ENCODE results near the gene TBC1D17. TPM values are rescaled to one million over a fixed set of nuclear protein-coding genes. Genes with fewer than 3 reads are reported as not detected.
A peak's percentile ranks its signal among the peaks of the same experiment; 100 is the strongest.

The TBC1D17 gene
- total RNA-seq, 1 experiment from 2014 or later, result 62.3 TPM

DNA sequence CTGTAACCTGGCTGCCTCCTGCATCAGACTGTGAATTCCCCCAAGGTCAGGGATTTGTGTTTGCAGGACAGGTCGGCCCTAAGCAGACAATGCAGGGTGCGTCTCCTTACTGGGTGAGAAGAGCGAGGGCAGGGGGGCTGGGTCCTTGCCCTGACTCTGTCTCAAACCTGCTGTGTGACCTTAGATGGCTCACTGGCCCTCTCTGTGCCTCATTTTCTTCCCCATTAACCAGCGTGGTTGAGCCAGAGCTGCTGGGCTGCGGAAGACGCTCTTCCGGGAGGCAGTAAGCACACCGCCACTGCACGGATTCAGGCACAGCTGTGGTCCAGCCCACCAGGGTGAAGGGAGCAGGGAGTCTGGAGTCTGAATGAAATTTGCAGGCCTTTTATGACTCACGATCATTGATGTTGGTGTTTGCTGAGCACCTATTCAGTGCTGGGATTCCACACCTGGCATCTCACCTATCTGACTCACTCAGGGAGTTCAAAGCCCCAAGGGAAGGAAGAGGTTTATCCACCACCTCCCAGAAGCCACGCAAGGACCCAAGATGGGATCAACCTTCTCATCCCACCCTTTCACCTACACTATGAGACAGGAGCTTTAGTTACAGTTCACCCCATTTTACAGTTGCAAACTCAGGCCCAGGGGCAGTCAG, 2.9 kb upstream of the TBC1D17 start:
- CTCF ChIA-PET, result no interaction called here
- no peak overlapping the region for H3K27ac ChIP-seq

DNA sequence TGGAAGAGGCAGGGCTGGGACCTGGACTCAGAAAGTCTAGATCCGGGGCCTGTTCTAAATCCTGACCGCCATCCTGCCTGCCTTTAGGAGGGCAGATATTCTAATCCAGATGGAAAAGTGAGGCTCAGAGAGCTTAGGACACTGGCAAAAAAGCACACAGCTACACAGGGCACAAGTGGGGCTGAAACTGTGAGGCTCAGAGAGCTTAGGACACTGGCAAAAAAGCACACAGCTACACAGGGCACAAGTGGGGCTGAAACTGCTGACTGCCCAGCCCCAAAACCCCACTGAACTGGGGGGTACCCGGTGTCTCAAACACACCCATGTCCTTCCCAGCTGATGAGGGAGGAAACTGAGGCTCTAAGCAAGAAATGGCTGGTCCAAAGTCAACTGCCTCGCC, 2.3 kb upstream of the TBC1D17 start:
- no peak for DNase-seq
- Histone ChIP-seq H3K9me3 (ENCODE audit: insufficient read depth, low read depth) (no peaks in the 10 kb centered on the region), H3K4me1 (replicated peaks; ENCODE audit: insufficient read depth) (peaks cover 29% of the 10 kb centered on the region), H3K9me2 (ENCODE audit: insufficient read depth) (no peaks in the 10 kb centered on the region), H3K27me3 (ENCODE audit: insufficient read depth, low read depth) (no peaks in the 10 kb centered on the region), H3K36me3 (ENCODE audit: low read depth) (0 out of 2 replicates have a peak, but pooled peaks cover 10% of the 10 kb centered on the region), H3K4me2 (peak overlapping the region; percentile 95), H2AFZ (no peak overlapping the region), H3K27ac (peak overlapping the region; percentile 92), H3F3A (ENCODE audit: insufficient read depth, low read depth) (peaks cover 29% of the 10 kb centered on the region; the same call in 1 of the 2 replicates), H3K4me3 (peak overlapping the region; percentile 79), H3K79me2 (ENCODE audit: low read depth) (peaks cover 52% of the 10 kb centered on the region), H4K20me1 (ENCODE audit: insufficient read depth) (peaks cover 31% of the 10 kb centered on the region)
- POLR2A ChIA-PET (ENCODE audit: unreplicated experiment), result no interaction called here
- TF ChIP-seq EZH2 (IDR thresholded peaks at IDR 0.05; ENCODE audit: low read depth), result no peak
- TF ChIP-seq, protein P1, sequence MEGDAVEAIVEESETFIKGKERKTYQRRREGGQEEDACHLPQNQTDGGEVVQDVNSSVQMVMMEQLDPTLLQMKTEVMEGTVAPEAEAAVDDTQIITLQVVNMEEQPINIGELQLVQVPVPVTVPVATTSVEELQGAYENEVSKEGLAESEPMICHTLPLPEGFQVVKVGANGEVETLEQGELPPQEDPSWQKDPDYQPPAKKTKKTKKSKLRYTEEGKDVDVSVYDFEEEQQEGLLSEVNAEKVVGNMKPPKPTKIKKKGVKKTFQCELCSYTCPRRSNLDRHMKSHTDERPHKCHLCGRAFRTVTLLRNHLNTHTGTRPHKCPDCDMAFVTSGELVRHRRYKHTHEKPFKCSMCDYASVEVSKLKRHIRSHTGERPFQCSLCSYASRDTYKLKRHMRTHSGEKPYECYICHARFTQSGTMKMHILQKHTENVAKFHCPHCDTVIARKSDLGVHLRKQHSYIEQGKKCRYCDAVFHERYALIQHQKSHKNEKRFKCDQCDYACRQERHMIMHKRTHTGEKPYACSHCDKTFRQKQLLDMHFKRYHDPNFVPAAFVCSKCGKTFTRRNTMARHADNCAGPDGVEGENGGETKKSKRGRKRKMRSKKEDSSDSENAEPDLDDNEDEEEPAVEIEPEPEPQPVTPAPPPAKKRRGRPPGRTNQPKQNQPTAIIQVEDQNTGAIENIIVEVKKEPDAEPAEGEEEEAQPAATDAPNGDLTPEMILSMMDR (conservative IDR thresholded peaks at IDR 0.05), result no peak
- CTCF ChIA-PET, result no interaction called here
- intact Hi-C loops (cut with micrococcal nuclease; ENCODE audit: unreplicated experiment), result loop anchor here (5.0 kb wide), 2 partner anchors 52 to 152 kb away; partner anchors contain the start of genes ATF5, NUP62, VRK3 and ZNF473
- no TSS peak for BruUV-seq (replicated peaks)

More for the DNA sequence above, 2.9 kb upstream of the TBC1D17 start:
- Histone ChIP-seq H4K20me1 (ENCODE audit: insufficient read depth) (peaks cover 31% of the 10 kb centered on the region), H3K4me2 (peak overlapping the region; percentile 95), H3K9me2 (ENCODE audit: insufficient read depth) (no peaks in the 10 kb centered on the region), H2AFZ (no peak overlapping the region), H3K4me3 (peak overlapping the region; percentile 79; the same call in 1 of the 2 replicates), H3K27me3 (ENCODE audit: insufficient read depth, low read depth) (no peaks in the 10 kb centered on the region), H3K79me2 (ENCODE audit: low read depth) (peaks cover 52% of the 10 kb centered on the region), H3F3A (ENCODE audit: insufficient read depth, low read depth) (peaks cover 34% of the 10 kb centered on the region; the same call in 1 of the 2 replicates), H3K9me3 (ENCODE audit: insufficient read depth, low read depth) (no peaks in the 10 kb centered on the region), H3K4me1 (replicated peaks; ENCODE audit: insufficient read depth) (peaks cover 31% of the 10 kb centered on the region), H3K36me3 (ENCODE audit: low read depth) (0 out of 2 replicates have a peak, but pooled peaks cover 8% of the 10 kb centered on the region)
- no TSS peak for BruUV-seq (replicated peaks)
- TF ChIP-seq, protein P1 (conservative IDR thresholded peaks at IDR 0.05), result no peak
- no peak for TF ChIP-seq EZH2 (IDR thresholded peaks at IDR 0.05; ENCODE audit: low read depth)
- peak in 1 of 2 experiments; percentile 55 for DNase-seq
- POLR2A ChIA-PET (ENCODE audit: unreplicated experiment), result no interaction called here
- intact Hi-C loops (cut with micrococcal nuclease; ENCODE audit: unreplicated experiment), result loop anchor here (5.0 kb wide), 2 partner anchors 53 to 153 kb away; partner anchors contain the start of genes ATF5, NUP62, VRK3 and ZNF473

- Histone ChIP-seq H3K4me1 (replicated peaks; ENCODE audit: insufficient read depth) (peaks cover 21% of the 10 kb centered on the region), H3K79me2 (ENCODE audit: low read depth) (peaks cover 52% of the 10 kb centered on the region), H3K9me3 (ENCODE audit: insufficient read depth, low read depth) (no peaks in the 10 kb centered on the region), H3K4me2 (peak overlapping the region; percentile 95), H3F3A (ENCODE audit: insufficient read depth, low read depth) (peaks cover 21% of the 10 kb centered on the region; the same call in 1 of the 2 replicates), H3K9me2 (ENCODE audit: insufficient read depth) (no peaks in the 10 kb centered on the region), H3K27me3 (ENCODE audit: insufficient read depth, low read depth) (no peaks in the 10 kb centered on the region), H3K36me3 (ENCODE audit: low read depth) (0 out of 2 replicates have a peak, but pooled peaks cover 14% of the 10 kb centered on the region), H3K4me3 (peak overlapping the region; percentile 79), H3K27ac (peak overlapping the region; percentile 92), H2AFZ (peak overlapping the region; percentile 86), H4K20me1 (ENCODE audit: insufficient read depth) (peaks cover 36% of the 10 kb centered on the region)
- no TSS peak for BruUV-seq (replicated peaks)
- no peak for TF ChIP-seq EZH2 (IDR thresholded peaks at IDR 0.05; ENCODE audit: low read depth)
- TF ChIP-seq, protein P1 (conservative IDR thresholded peaks at IDR 0.05), result no peak
- ChIA-PET CTCF (no interaction called here), POLR2A (ENCODE audit: unreplicated experiment) (interaction anchor here (0.6 to 0.7 kb wide), 2 partner anchors 8 to 423 kb away, joined by 3 to 4 read pairs; partner anchors contain the start of gene ALDH16A1)
- intact Hi-C loops (cut with micrococcal nuclease; ENCODE audit: unreplicated experiment), result loop anchor here (2.0 to 5.0 kb wide), 10 partner anchors 51 to 513 kb away; partner anchors contain the start of genes AP2A1, ATF5, DKKL1 and MYH14
- no peak for DNase-seq
These were observed 1.6 kb upstream of the TBC1D17 start for GRCh38 chr19:49875857-49876421.
